GM19452 (cell line): Measurements from ENCODE around the gene PHOX2B.
"Not testable (repeated sequence)": the region's sequence is repeated elsewhere in the genome, so short reads cannot be mapped to it uniquely, and the experiment has no call there.

Experiments used
- ATAC-seq: cut with Tn5 transposase; IDR thresholded peaks from one replicate; pipeline ENCODE4 v1.9.1; 2021; ENCODE audit not compliant: unreplicated experiment

Gene PHOX2B

DNA sequence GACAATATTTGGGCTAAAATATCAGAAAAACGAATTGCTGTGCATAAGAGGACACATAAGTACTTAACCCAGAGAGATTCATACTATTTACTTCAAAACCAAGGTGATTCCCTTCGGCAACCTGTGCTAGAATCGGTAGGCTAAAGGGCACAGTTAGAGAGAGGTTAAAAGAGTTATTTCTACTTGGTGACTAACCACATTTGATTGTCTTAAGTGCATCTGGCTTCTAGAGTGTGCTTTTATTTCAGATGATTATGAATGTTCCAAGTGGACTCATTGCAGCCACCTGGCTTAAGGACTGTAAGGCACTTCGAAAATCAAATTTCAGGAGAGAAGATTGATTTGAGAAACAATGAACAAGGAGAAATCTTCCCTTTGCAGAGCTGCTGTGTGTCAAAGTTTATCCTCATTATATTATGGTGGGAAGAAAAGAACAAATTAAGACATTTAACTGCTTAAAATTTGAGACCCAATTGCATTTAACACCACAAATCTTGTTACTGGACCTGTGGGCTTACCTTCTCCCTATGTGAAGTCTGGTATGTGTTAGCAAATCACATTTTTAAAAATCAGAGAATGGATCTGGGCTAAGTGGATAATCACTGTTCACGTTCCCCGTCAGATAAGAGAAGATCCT, 34.0 kb downstream of the PHOX2B start:
- no peak for ATAC-seq

DNA sequence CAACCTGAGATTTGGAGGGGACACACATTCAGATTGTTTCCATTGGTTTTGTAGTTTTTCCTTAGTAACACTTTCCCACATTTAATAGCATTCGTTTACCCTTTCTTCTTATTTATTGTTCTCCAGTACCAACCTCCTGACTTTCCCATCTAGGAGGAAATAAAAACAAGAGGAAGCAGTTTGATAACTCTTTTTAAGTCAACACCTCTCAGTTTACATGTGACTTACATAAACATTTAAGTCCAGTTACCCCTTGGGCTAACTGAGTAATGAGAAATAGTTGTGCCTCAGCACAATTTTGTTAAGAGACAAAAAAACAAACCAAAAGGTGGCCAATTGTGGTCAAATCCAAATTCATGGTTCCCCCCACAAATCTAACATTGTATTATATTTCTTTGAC, 34.8 kb downstream of the PHOX2B start:
- ATAC-seq: no peak

- ATAC-seq: no peak
Measured at GRCh38 chr4:41712425-41712824, 36.1 kb downstream of the PHOX2B start.

- not testable (repeated sequence) for ATAC-seq
Measured at GRCh38 chr4:41711654-41712053, 36.9 kb downstream of the PHOX2B start.

GRCh38 chr4:41709844-41710481, 38.6 kb downstream of the PHOX2B start:
- ATAC-seq: no peak

DNA sequence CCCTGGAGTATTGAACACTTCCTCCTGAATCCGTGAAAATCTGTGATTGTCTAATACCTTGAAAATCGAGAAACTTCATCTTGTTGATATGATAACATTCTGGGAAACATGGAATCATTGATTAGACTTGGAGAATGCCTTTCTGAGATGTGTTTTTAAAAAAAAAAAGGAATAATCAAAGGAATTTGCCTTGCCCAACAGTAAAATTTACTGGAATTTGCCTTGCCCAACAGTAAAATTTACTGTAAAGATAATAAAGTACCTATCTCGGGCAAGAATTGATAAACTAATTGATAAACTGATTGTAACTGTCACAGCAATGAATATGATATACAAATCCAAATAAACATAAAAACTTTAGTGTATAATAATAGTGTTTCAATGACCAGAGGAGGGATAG, 44.7 kb downstream of the PHOX2B start:
- ATAC-seq: no peak

GRCh38 chr4:41702770-41703169, 45.8 kb downstream of the PHOX2B start:
- ATAC-seq: no peak

GRCh38 chr4:41701983-41702382, 46.5 kb downstream of the PHOX2B start:
- ATAC-seq: no peak

DNA sequence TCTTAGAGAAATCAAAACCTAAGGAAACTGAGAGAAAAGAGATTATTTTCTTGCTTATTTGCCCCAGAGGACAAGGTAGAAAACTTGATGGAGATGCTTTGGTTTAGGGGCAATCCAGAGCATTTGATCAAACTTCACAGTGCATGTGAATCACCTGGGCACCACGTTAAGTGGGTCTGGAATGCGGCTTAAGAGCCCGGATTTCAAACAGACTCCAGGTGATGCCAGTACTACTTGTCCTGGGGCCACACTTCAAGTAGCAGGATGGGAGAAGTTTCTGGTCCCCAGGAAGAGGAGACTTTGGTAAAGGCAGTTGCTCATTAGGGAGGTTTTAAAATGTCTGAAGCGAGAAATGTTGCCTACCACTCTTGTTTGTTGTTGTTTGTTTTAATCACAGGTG, 51.8 kb downstream of the PHOX2B start:
- ATAC-seq: no peak

DNA sequence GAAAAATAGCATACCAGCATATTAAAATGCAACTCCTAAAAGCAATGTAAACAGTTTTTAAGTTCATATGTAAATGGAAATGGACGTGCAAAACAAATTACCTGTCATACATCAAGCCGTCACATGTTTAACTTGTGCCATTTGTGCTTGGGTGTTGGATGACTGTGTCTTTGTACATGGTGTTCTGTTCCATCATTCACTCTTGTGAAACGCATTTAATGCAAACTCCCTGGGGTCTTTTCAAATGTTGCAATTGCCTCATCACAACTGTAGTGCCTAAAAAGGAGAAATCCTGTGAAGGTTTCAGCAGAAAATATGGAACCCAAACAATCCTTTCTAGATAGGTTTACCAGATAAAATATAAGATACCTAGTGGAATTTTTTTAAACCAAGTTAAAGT, 52.4 kb downstream of the PHOX2B start:
- ATAC-seq: no peak
